HG02571 (cell line): ENCODE results near the gene TEAD2.

ENCODE experiments used
- ATAC-seq: cut with Tn5 transposase; IDR thresholded peaks from one replicate; pipeline ENCODE4 v1.9.1; 2021; ENCODE audit warnings: mild to moderate bottlenecking, moderate library complexity; ENCODE audit not compliant: unreplicated experiment

The TEAD2 gene

DNA sequence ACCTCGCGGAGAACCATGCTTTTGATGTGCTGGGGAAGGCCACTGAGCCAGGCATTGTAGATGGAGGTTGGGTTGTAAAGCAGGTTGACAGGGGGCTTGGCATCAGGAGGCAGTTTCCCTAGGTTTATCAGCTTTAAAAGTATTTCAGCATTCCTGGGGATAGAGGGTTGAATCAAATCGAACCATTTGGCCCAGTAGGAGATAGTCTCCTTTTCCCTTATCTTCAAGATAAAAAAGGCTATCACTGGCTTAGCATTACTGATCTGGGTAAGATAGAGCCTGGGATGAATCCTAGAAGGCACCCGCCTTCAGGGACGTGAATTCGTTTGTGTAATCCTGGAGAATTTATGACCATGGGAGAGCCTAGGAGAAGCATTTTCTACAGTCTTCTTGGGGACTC lies 67.8 kb downstream of the TEAD2 start:
- ATAC-seq = no peak
